ENCODE measurements around the gene TSTD1. TPM values are rescaled to one million over a fixed set of nuclear protein-coding genes. Genes with fewer than 3 reads are reported as not detected.

Gene TSTD1
- total and polyA plus RNA-seq, 2 donors (not counting 1 experiment from before 2014, with no cell fraction given) = 0.24 to 0.66 TPM

DNA sequence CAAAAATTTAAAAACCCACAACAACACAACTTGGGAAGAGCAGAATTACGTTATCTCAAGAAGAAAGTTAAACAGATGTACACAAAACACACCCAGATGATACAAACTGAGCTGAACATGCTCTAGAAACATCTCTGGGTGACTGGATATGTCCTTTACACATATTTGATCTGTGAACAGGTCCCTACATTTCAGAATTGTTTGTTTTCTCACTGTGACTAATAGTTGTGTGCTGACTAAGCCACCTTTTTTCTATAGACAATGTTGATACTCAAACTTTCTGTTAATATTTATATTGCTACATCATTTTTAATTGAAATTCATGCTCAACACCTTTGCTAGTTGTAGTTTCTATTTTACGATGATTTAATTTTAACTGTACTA is 16.8 kb downstream of the TSTD1 start:
- H3K4me2 ChIP-seq (ENCODE audit: extremely low read depth, insufficient read depth, low read length) = no peak overlapping the region

GRCh38 chr1:161021165-161021969 is 17.4 kb downstream of the TSTD1 start:
- TF ChIP-seq EZH2 (IDR thresholded peaks at IDR 0.05; ENCODE audit: low read length, missing control alignments) = peak; percentile 51
- TF ChIP-seq, protein P1, sequence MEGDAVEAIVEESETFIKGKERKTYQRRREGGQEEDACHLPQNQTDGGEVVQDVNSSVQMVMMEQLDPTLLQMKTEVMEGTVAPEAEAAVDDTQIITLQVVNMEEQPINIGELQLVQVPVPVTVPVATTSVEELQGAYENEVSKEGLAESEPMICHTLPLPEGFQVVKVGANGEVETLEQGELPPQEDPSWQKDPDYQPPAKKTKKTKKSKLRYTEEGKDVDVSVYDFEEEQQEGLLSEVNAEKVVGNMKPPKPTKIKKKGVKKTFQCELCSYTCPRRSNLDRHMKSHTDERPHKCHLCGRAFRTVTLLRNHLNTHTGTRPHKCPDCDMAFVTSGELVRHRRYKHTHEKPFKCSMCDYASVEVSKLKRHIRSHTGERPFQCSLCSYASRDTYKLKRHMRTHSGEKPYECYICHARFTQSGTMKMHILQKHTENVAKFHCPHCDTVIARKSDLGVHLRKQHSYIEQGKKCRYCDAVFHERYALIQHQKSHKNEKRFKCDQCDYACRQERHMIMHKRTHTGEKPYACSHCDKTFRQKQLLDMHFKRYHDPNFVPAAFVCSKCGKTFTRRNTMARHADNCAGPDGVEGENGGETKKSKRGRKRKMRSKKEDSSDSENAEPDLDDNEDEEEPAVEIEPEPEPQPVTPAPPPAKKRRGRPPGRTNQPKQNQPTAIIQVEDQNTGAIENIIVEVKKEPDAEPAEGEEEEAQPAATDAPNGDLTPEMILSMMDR (conservative IDR thresholded peaks at IDR 0.05 in 1 of 2, IDR thresholded peaks at IDR 0.05 in 1 of 2; ENCODE audit: low read depth in 1 of 2, low read length in 2 of 2) = no peak
- H3K9me3 ChIP-seq (ENCODE audit: control insufficient read depth, insufficient read depth, low read depth, low read length) = no peaks in the 10 kb centered on the region
- H4K20me1 ChIP-seq (ENCODE audit: control insufficient read depth, extremely low read depth, insufficient read depth, low read length) = no peaks in the 10 kb centered on the region
- peak overlapping the region in 3 of 4 experiments; percentile 27 to 59 (median 53) for H3K4me3 ChIP-seq (replicated peaks in 1 of 4; ENCODE audit: control extremely low read depth in 1 of 4, insufficient read depth in 1 of 4, low read depth in 3 of 4, low read length in 4 of 4)
- H3K4me1 ChIP-seq (ENCODE audit: control insufficient read depth, extremely low read depth, insufficient read depth, low read length) = peaks cover 6% of the 10 kb centered on the region
- H3K79me2 ChIP-seq (ENCODE audit: control insufficient read depth, insufficient read depth, low read length) = no peaks in the 10 kb centered on the region
- H3K9ac ChIP-seq (ENCODE audit: insufficient read depth, low read length) = peak overlapping the region; percentile 10
- peak in 1 of 2 donors; percentile 48 for DNase-seq (ENCODE audit: low read depth in 2 of 2)
- no peak overlapping the region for H3K27ac ChIP-seq (ENCODE audit: insufficient read depth, low read length)
- peak overlapping the region; percentile 88 for H3K4me2 ChIP-seq (ENCODE audit: extremely low read depth, insufficient read depth, low read length)
- peak overlapping the region; percentile 20 for H2AFZ ChIP-seq (ENCODE audit: low read length)
- peaks cover 26% of the 10 kb centered on the region for H3K27me3 ChIP-seq (ENCODE audit: control insufficient read depth, insufficient read depth, low read length)
- no peaks in the 10 kb centered on the region for H3K36me3 ChIP-seq (ENCODE audit: control insufficient read depth, insufficient read depth, low read length)

More for the DNA sequence above, 16.8 kb downstream of the TSTD1 start:
- H3K9ac ChIP-seq (ENCODE audit: insufficient read depth, low read length) = no peak overlapping the region
- H3K36me3 ChIP-seq (ENCODE audit: control insufficient read depth, insufficient read depth, low read length) = no peaks in the 10 kb centered on the region
- H3K27me3 ChIP-seq (ENCODE audit: control insufficient read depth, insufficient read depth, low read length) = peaks cover 26% of the 10 kb centered on the region
- no peaks in the 10 kb centered on the region for H3K9me3 ChIP-seq (ENCODE audit: control insufficient read depth, insufficient read depth, low read depth, low read length)
- no peak overlapping the region for H2AFZ ChIP-seq (ENCODE audit: low read length)
- H4K20me1 ChIP-seq (ENCODE audit: control insufficient read depth, extremely low read depth, insufficient read depth, low read length) = no peaks in the 10 kb centered on the region
- no peak overlapping the region for H3K27ac ChIP-seq (ENCODE audit: insufficient read depth, low read length)
- DNase-seq (ENCODE audit: low read depth in 2 of 2) = no peak
- no peak overlapping the region for H3K4me3 ChIP-seq (replicated peaks in 1 of 4; ENCODE audit: control extremely low read depth in 1 of 4, insufficient read depth in 1 of 4, low read depth in 3 of 4, low read length in 4 of 4)
- no peaks in the 10 kb centered on the region for H3K79me2 ChIP-seq (ENCODE audit: control insufficient read depth, insufficient read depth, low read length)
- H3K4me1 ChIP-seq (ENCODE audit: control insufficient read depth, extremely low read depth, insufficient read depth, low read length) = peaks cover 6% of the 10 kb centered on the region
- TF ChIP-seq, protein P1 (conservative IDR thresholded peaks at IDR 0.05 in 1 of 2, IDR thresholded peaks at IDR 0.05 in 1 of 2; ENCODE audit: low read depth in 1 of 2, low read length in 2 of 2) = no peak
- TF ChIP-seq EZH2 (IDR thresholded peaks at IDR 0.05; ENCODE audit: low read length, missing control alignments) = no peak

DNA sequence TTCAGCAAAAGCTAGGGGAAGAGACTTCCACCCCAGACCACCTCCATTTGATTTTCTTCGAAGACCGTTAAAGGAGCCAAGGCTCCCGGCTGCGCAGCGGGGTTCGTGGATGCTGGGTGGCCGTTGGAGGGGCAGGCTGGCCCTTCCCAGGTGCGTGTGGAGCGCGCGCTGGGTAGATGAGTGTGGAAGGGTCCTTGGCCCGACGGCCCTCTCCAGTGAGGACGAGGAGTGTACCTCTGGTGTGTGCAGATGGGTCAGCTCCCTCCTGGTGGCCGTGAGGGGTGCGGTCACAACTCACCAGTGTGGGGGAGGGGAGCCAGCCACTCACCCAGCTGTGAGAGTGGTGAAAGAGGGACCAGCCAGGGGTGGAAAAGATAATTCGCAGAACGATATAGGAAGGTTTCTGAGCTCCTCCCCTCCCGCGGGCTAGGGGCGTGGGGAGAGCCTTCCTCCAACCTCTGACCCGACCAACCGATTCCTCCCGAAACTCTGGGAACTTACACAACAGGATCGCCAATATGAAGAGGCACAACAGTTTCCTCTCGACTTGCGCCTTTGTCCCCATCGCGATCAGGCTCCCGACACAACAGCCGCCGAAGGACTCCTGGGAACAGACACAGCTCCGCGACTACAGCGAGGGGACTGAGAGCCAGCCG is 18.1 kb downstream of the TSTD1 start, which contains the start of gene F11R:
F11R (minus strand) TSS at position 644 of the 656 bp plus-strand sequence; CDS start at position 565, 79 bp downstream.
- peak within 1 kb of the TSS; percentile 88 for H3K4me2 ChIP-seq (ENCODE audit: extremely low read depth, insufficient read depth, low read length)
- H3K79me2 ChIP-seq (ENCODE audit: control insufficient read depth, insufficient read depth, low read length) = no peaks in the 10 kb centered on the region
- peak within 1 kb of the TSS; percentile 20 for H2AFZ ChIP-seq (ENCODE audit: low read length)
- TF ChIP-seq EZH2 (IDR thresholded peaks at IDR 0.05; ENCODE audit: low read length, missing control alignments) = peak; percentile 70
- TF ChIP-seq, protein P1 (conservative IDR thresholded peaks at IDR 0.05 in 1 of 2, IDR thresholded peaks at IDR 0.05 in 1 of 2; ENCODE audit: low read depth in 1 of 2, low read length in 2 of 2) = peak in 1 of 2 donors; percentile 5
- no peak for DNase-seq (ENCODE audit: low read depth in 2 of 2)
- no peaks in the 10 kb centered on the region for H3K9me3 ChIP-seq (ENCODE audit: control insufficient read depth, insufficient read depth, low read depth, low read length)
- H3K36me3 ChIP-seq (ENCODE audit: control insufficient read depth, insufficient read depth, low read length) = no peaks in the 10 kb centered on the region
- H4K20me1 ChIP-seq (ENCODE audit: control insufficient read depth, extremely low read depth, insufficient read depth, low read length) = no peaks in the 10 kb centered on the region
- H3K4me3 ChIP-seq (replicated peaks in 1 of 4; ENCODE audit: control extremely low read depth in 1 of 4, insufficient read depth in 1 of 4, low read depth in 3 of 4, low read length in 4 of 4) = peak within 1 kb of the TSS in 3 of 4 experiments; percentile 27 to 59 (median 53)
- peaks cover 6% of the 10 kb centered on the region for H3K4me1 ChIP-seq (ENCODE audit: control insufficient read depth, extremely low read depth, insufficient read depth, low read length)
- H3K27ac ChIP-seq (ENCODE audit: insufficient read depth, low read length) = no peak within 1 kb of the TSS
- H3K9ac ChIP-seq (ENCODE audit: insufficient read depth, low read length) = peak within 1 kb of the TSS; percentile 10
- H3K27me3 ChIP-seq (ENCODE audit: control insufficient read depth, insufficient read depth, low read length) = peaks cover 26% of the 10 kb centered on the region
